H1 (cell line): ENCODE data around the gene TMEM255B. TPM values are rescaled to one million over a fixed set of nuclear protein-coding genes. Genes with fewer than 3 reads are reported as not detected.
A peak's percentile ranks its signal among the peaks of the same experiment; 100 is the strongest.

ENCODE experiments used
- CTCF ChIA-PET: fragments of 300-600 bp; sonication (Branson Sonifier 250); formaldehyde crosslinking; loops from one replicate; lab custom pipeline; 2021; ENCODE audit not compliant: partially characterized antibody; lab: Charles Lee
- POLR2A ChIA-PET: fragments of 300-600 bp; sonication (Branson Sonifier 250); formaldehyde crosslinking; loops from one replicate; lab custom pipeline; 2021; ENCODE audit warnings: inconsistent platforms; ENCODE audit not compliant: partially characterized antibody; lab: Charles Lee
- DNase-seq, 2 experiments: peaks; one replicate each; pipeline versions ENCODE4 v3.0.0 to v3.0.0-alpha.2; 2010 to 2022; ENCODE audit warnings: low spot score in 2 of 2, low read depth in 1 of 2, mixed read lengths in 1 of 2
- FAIRE-seq: peaks from 2 replicates; lab custom pipeline; 2011; peaks lifted over from hg19 to GRCh38; lab: Jason Lieb, UNC
- H2AFZ ChIP-seq: 2 replicates; pipeline ENCODE4 v1.8.1; 2012; ENCODE audit warnings: low read length, inconsistent platforms
- H2AK5ac ChIP-seq: 2 replicates; pipeline ENCODE4 v1.6.1; 2013; ENCODE audit warnings: low read depth, low read length
- H2BK120ac ChIP-seq: replicated peaks from 2 replicates; pipeline ENCODE3; 2013; ENCODE audit warnings: low read depth, low read length, inconsistent platforms
- H2BK12ac ChIP-seq: 2 replicates; pipeline ENCODE4 v1.6.1; 2013; ENCODE audit warnings: low read depth, low read length
- H2BK15ac ChIP-seq: 2 replicates; pipeline ENCODE4 v1.6.1; 2013; ENCODE audit warnings: low read length
- H2BK20ac ChIP-seq: 2 replicates; pipeline ENCODE4 v1.6.1; 2013; ENCODE audit warnings: low read length
- H2BK5ac ChIP-seq: 2 replicates; pipeline ENCODE4 v1.6.1; 2013; ENCODE audit warnings: low read depth, low read length
- H3K14ac ChIP-seq: 2 replicates; pipeline ENCODE4 v1.6.1; 2013; ENCODE audit warnings: inconsistent platforms; ENCODE audit not compliant: insufficient read length
- H3K18ac ChIP-seq: 2 replicates; pipeline ENCODE4 v1.6.1; 2013; ENCODE audit warnings: low read length; ENCODE audit errors: extremely low read depth
- H3K23ac ChIP-seq: 2 replicates; pipeline ENCODE4 v1.6.1; 2013; ENCODE audit warnings: inconsistent platforms; ENCODE audit not compliant: insufficient read length
- H3K23me2 ChIP-seq: 2 replicates; pipeline ENCODE4 v1.6.1; 2013; ENCODE audit warnings: low read depth, low read length
- H3K27ac ChIP-seq: 2 replicates; pipeline ENCODE4 v1.6.1; 2011; ENCODE audit warnings: low read depth, low read length, inconsistent platforms
- H3K27me3 ChIP-seq, 4 experiments: replicated peaks in 1 of 4; 1 replicate in 1 of 4; 2 replicates in 3 of 4; pipeline versions ENCODE4 v1.6.1 to v1.8.1; 2011 to 2013; ENCODE audit warnings: low read length in 3 of 4, mild to moderate bottlenecking in 3 of 4, inconsistent platforms in 2 of 4, mixed read lengths in 2 of 4, moderate library complexity in 1 of 4; ENCODE audit not compliant: control insufficient read depth in 3 of 4, insufficient read depth in 3 of 4; ENCODE audit errors: extremely low read depth in 1 of 4
- H3K36me3 ChIP-seq, 4 experiments: 2 replicates each; pipeline versions ENCODE4 v1.6.1 to v1.8.1; 2011 to 2013; ENCODE audit warnings: mild to moderate bottlenecking in 4 of 4, low read length in 3 of 4, moderate library complexity in 2 of 4, control low read depth in 1 of 4, inconsistent platforms in 1 of 4; ENCODE audit not compliant: insufficient read depth in 4 of 4, control insufficient read depth in 2 of 4
- H3K4ac ChIP-seq: replicated peaks from 2 replicates; pipeline ENCODE3; 2013; ENCODE audit warnings: low read length, low read depth, mixed read lengths, inconsistent platforms; ENCODE audit not compliant: insufficient read length
- H3K4me1 ChIP-seq, 4 experiments: replicated peaks in 1 of 4; 1 replicate in 1 of 4; 2 replicates in 3 of 4; pipeline versions ENCODE4 v1.6.1 to v1.8.1; 2011 to 2013; ENCODE audit warnings: low read length in 3 of 4, inconsistent platforms in 2 of 4, mixed read lengths in 1 of 4; ENCODE audit not compliant: insufficient read depth in 4 of 4, control insufficient read depth in 3 of 4
- H3K4me2 ChIP-seq, 2 experiments: 2 replicates each; pipeline versions ENCODE4 v1.6.1 to v1.8.1; 2011 to 2013; ENCODE audit warnings: low read depth in 2 of 2, low read length in 2 of 2, control low read depth in 1 of 2, inconsistent platforms in 1 of 2, mild to moderate bottlenecking in 1 of 2; ENCODE audit not compliant: insufficient read depth in 1 of 2
- H3K4me3 ChIP-seq, 4 experiments: fragments of 200-600, 300-600 bp in 1 of 4; sonication (generic), shearing (Covaris generic), sonication (Bioruptor Twin) in 1 of 4; 2 replicates each; pipeline versions ENCODE4 v1.5.1 to v1.8.1; 2011 to 2016; ENCODE audit warnings: low read length in 4 of 4, low read depth in 3 of 4, control low read depth in 2 of 4, inconsistent platforms in 2 of 4, mild to moderate bottlenecking in 2 of 4, mixed read lengths in 1 of 4, moderate library complexity in 1 of 4; ENCODE audit not compliant: insufficient read depth in 2 of 4; ENCODE audit errors: extremely low read depth in 1 of 4
- H3K56ac ChIP-seq: replicated peaks from 2 replicates; pipeline ENCODE3; 2013; ENCODE audit warnings: low read depth, mild to moderate bottlenecking, mixed read lengths, low read length, inconsistent platforms; ENCODE audit not compliant: insufficient read length
- H3K79me1 ChIP-seq: 2 replicates; pipeline ENCODE4 v1.6.1; 2013; ENCODE audit warnings: low read depth, low read length, control low read depth
- H3K79me2 ChIP-seq, 2 experiments: 2 replicates each; pipeline versions ENCODE4 v1.6.1 to v1.8.1; 2012 to 2013; ENCODE audit warnings: low read length in 2 of 2, mild to moderate bottlenecking in 2 of 2, inconsistent platforms in 1 of 2; ENCODE audit not compliant: insufficient read depth in 2 of 2, control insufficient read depth in 1 of 2
- H3K9ac ChIP-seq, 4 experiments: replicated peaks in 1 of 4; 1 replicate in 1 of 4; 2 replicates in 3 of 4; pipeline versions ENCODE4 v1.6.1 to v1.8.1; 2011 to 2013; ENCODE audit warnings: low read depth in 3 of 4, low read length in 3 of 4, control low read depth in 2 of 4, mild to moderate bottlenecking in 2 of 4, moderate library complexity in 2 of 4, inconsistent platforms in 1 of 4; ENCODE audit errors: extremely low read depth in 1 of 4
- H3K9me3 ChIP-seq, 2 experiments: 2 replicates each; pipeline versions ENCODE4 v1.6.1 to v1.8.1; 2012 to 2013; ENCODE audit warnings: mild to moderate bottlenecking in 2 of 2, moderate library complexity in 2 of 2, control low read depth in 1 of 2, inconsistent platforms in 1 of 2, low read depth in 1 of 2, low read length in 1 of 2, mixed read lengths in 1 of 2; ENCODE audit not compliant: insufficient read depth in 2 of 2
- H4K20me1 ChIP-seq, 2 experiments: replicated peaks in 1 of 2; 2 replicates each; pipeline versions ENCODE3 to v1.8.1; 2011 to 2013; ENCODE audit warnings: inconsistent platforms in 2 of 2, low read length in 2 of 2, mild to moderate bottlenecking in 1 of 2; ENCODE audit not compliant: insufficient read depth in 2 of 2, control insufficient read depth in 1 of 2
- H4K5ac ChIP-seq: 2 replicates; pipeline ENCODE4 v1.6.1; 2013; ENCODE audit warnings: low read length, low read depth, mixed read lengths, inconsistent platforms; ENCODE audit not compliant: insufficient read length
- H4K8ac ChIP-seq: 2 replicates; pipeline ENCODE4 v1.8.0; 2013; ENCODE audit warnings: mild to moderate bottlenecking, moderate library complexity, low read length, inconsistent platforms; ENCODE audit not compliant: insufficient read depth; ENCODE audit errors: extremely low read depth
- H4K91ac ChIP-seq: replicated peaks from 2 replicates; pipeline ENCODE3; 2013; ENCODE audit warnings: low read length, mixed read lengths, inconsistent platforms; ENCODE audit not compliant: insufficient read length
- CBX5 ChIP-seq: fragments of 300-800, 300-1000 bp; sonication (generic); IDR thresholded peaks from 2 replicates; pipeline ENCODE4 v1.7.1; 2016; ENCODE audit warnings: antibody characterized with exemption, low read length, low read depth
- CBX8 ChIP-seq: fragments of 300-800, 300-1000 bp; sonication (generic); IDR thresholded peaks from 2 replicates; pipeline ENCODE4 v1.7.1; 2016; ENCODE audit warnings: low read depth, low read length, borderline replicate concordance
- CHD2 ChIP-seq: IDR thresholded peaks from 2 replicates; pipeline ENCODE4 v1.6.1; 2012; ENCODE audit warnings: low read length, improper control_type of control experiment
- GTF2F1 ChIP-seq: IDR thresholded peaks from 2 replicates; pipeline ENCODE4 v1.6.1; 2012; ENCODE audit warnings: low read depth, low read length, improper control_type of control experiment, borderline replicate concordance
- RFX5 ChIP-seq: IDR thresholded peaks from 2 replicates; pipeline ENCODE4 v1.6.1; 2011; ENCODE audit warnings: low read depth, low read length, improper control_type of control experiment, borderline replicate concordance
- WGBS, 2 experiments: shearing (Covaris generic) in 1 of 2; methylation state at CpG; one replicate each; pipeline versions ENCODE4 v1.1.6 to v1.1.7; 2013 to 2015; ENCODE audit warnings: low lambda C conversion rate in 2 of 2, mixed read lengths in 2 of 2, inconsistent platforms in 1 of 2, low coverage in 1 of 2, missing lambda C conversion rate in 1 of 2; ENCODE audit not compliant: insufficient replicate concordance in 2 of 2, insufficient coverage in 1 of 2, insufficient read length in 1 of 2; ENCODE audit errors: extremely low coverage in 1 of 2, missing lambda C conversion rate in 1 of 2; 5-methylcytosine and 5-hydroxymethylcytosine counted together
- polyA plus RNA-seq, 7 experiments: library from polyadenylated mRNA; depleted of rRNA in 3 of 7; stranded (reverse) in 5 of 7; unstranded in 2 of 7; fragments of >200 nt in 5 of 7; fragments of 200-250 nt in 2 of 7; gene quantifications; 1 replicate in 5 of 7; 2 replicates in 1 of 7; 4 replicates in 1 of 7; pipeline versions ENCODE4 v1.2.1 to v1.2.3, GENCODE V29; 2011 to 2013; ENCODE audit warnings: missing spikeins in 2 of 7, mixed read lengths in 2 of 7
- total RNA-seq: library from RNA; stranded (reverse); fragmentation: NEBNext Ultra II Directional; extraction: Animal tissue kit (Norgen Biotek cat#: 25700); gene quantifications from 2 replicates; pipeline ENCODE4 v1.2.1, GENCODE V29; 2021
- TF ChIP-seq, protein P1 (sequence below): IDR thresholded peaks from 2 replicates; pipeline ENCODE4 v1.6.1; 2011; ENCODE audit warnings: low read depth, mild to moderate bottlenecking, low read length; ENCODE audit not compliant: insufficient read depth

The TMEM255B gene
- total and polyA plus RNA-seq, 2 of the 8 experiments (the other 6 are each of a cell fraction or from before 2014, with no cell fraction given): 3.4 to 4.4 TPM

DNA sequence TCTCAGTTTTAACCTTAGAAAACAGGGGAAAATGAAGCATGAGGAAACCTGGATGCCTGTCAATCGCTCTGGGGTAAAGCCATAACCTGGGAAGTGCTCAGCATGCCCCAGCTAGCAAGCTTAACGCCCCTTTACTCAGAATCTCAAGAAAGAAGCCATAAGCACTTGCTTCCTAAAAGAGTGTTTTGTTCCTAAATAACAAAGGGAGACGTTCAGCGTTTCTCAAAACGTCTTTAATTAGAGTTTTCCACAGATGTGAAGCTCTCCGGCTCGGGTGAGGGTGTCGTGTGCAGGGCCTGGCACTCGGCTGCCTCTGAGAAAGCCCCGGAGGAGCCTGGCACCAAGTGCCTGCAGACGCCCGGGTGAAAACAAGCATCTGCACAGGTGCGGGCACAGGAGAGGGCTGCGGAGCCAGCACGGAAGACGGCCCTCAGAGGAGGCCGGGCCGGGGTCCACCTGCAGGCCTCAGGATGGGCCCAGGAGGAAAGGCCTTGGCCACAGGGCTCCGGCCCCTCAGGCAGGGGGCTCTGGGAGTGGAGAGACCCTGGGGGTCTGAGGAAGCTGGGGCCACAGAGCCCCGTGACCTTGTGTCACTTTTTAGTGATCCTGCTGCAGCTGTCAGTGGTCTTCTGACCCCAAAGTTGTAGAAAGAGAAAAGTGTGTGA lies 98.6 kb downstream of the TMEM255B start:
- ChIA-PET CTCF (interaction anchor here (0.6 to 1.6 kb wide), 4 partner anchors 17 to 46 kb away, joined by 3 to 4 read pairs (median 3); no protein-coding TSS in a partner anchor), POLR2A (interaction anchor here (1.2 kb wide), 1 partner anchor 37 kb away, joined by 3 read pairs; no protein-coding TSS in a partner anchor)
- Histone ChIP-seq H2BK20ac (no peak overlapping the region), H3K4me3 (no peak overlapping the region), H3K23ac (no peak overlapping the region), H4K20me1 (peaks cover 0 to 11% of the 10 kb centered on the region in 2 experiments), H3K56ac (no peak overlapping the region), H3K4me2 (no peak overlapping the region), H3K27ac (no peak overlapping the region), H4K8ac (no peak overlapping the region), H3K79me2 (peaks cover 10 to 30% of the 10 kb centered on the region in 2 experiments), H3K23me2 (no peaks in the 10 kb centered on the region; the same call in 1 of the 2 replicates), H3K36me3 (no peaks in the 10 kb centered on the region; a peak in 2 of 8 replicates), H2AFZ (no peak overlapping the region), H2BK15ac (peak overlapping the region; percentile 95; the same call in 1 of the 2 replicates), H4K91ac (peak overlapping the region; percentile 45), H3K18ac (peak overlapping the region; percentile 87; the same call in 1 of the 2 replicates), H3K27me3 (peaks cover 0 to 4% (median 4%) of the 10 kb centered on the region in 4 experiments; a peak in 5 of 7 replicates), H2BK120ac (no peak overlapping the region), H4K5ac (no peak overlapping the region), H2BK5ac (peak overlapping the region; percentile 60; the same call in 1 of the 2 replicates), H2BK12ac (peak overlapping the region; percentile 52; the same call in 1 of the 2 replicates), H3K9me3 (0 out of 4 replicates have a peak, but pooled peaks cover 0 to 2% of the 10 kb centered on the region in 2 experiments), H2AK5ac (peak overlapping the region; percentile 83; the same call in 1 of the 2 replicates), H3K79me1 (peaks cover 6% of the 10 kb centered on the region), H3K4ac (no peak overlapping the region), H3K14ac (no peak overlapping the region), H3K9ac (0 out of 7 replicates have a peak overlapping the region, but pooled peaks of 1 of the 4 experiments have one; percentile 24), H3K4me1 (peaks cover 16 to 48% (median 31%) of the 10 kb centered on the region in 4 experiments)
- DNase-seq: peak in 1 of 2 experiments; percentile 50
- FAIRE-seq: peak; percentile 32
- 87% methylated on average over 20 of the region's 20 CpGs; no CpG with 5 or more reads in 1 of the 2 experiments for WGBS, 2 experiments
- TF ChIP-seq CBX8 (no peak), RFX5 (no peak), CHD2 (no peak), CBX5 (no peak), GTF2F1 (no peak)
- TF ChIP-seq, protein P1, sequence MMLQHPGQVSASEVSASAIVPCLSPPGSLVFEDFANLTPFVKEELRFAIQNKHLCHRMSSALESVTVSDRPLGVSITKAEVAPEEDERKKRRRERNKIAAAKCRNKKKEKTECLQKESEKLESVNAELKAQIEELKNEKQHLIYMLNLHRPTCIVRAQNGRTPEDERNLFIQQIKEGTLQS: no peak
